Measurements from ENCODE around the gene NCKAP5.

NCKAP5 gene

GRCh38 chr2:133360882-133361281, 207.4 kb downstream of the NCKAP5 start:
- no peak for TF ChIP-seq CTCF (IDR thresholded peaks at IDR 0.05; ENCODE audit: low read depth, low read length, missing control alignments)
- no peak for DNase-seq (ENCODE audit: low read depth)
- in situ Hi-C loops (cut with HindIII; ENCODE audit: low sequenced_read_pairs) = no loop called here
- no peak overlapping the region for H3K4me3 ChIP-seq (ENCODE audit: low read depth, low read length)

GRCh38 chr2:133360190-133360589, 208.1 kb downstream of the NCKAP5 start:
- no peak overlapping the region for H3K4me3 ChIP-seq (ENCODE audit: low read depth, low read length)
- no peak for DNase-seq (ENCODE audit: low read depth)
- TF ChIP-seq CTCF (IDR thresholded peaks at IDR 0.05; ENCODE audit: low read depth, low read length, missing control alignments) = no peak
- in situ Hi-C loops (cut with HindIII; ENCODE audit: low sequenced_read_pairs) = no loop called here

GRCh38 chr2:133352719-133353118, 215.5 kb downstream of the NCKAP5 start:
- TF ChIP-seq CTCF (IDR thresholded peaks at IDR 0.05; ENCODE audit: low read depth, low read length, missing control alignments) = no peak
- no peak overlapping the region for H3K4me3 ChIP-seq (ENCODE audit: low read depth, low read length)
- DNase-seq (ENCODE audit: low read depth) = no peak
- in situ Hi-C loops (cut with HindIII; ENCODE audit: low sequenced_read_pairs) = no loop called here

GRCh38 chr2:133346654-133347053, 221.6 kb downstream of the NCKAP5 start:
- no peak for TF ChIP-seq CTCF (IDR thresholded peaks at IDR 0.05; ENCODE audit: low read depth, low read length, missing control alignments)
- DNase-seq (ENCODE audit: low read depth) = no peak
- in situ Hi-C loops (cut with HindIII; ENCODE audit: low sequenced_read_pairs) = no loop called here
- no peak overlapping the region for H3K4me3 ChIP-seq (ENCODE audit: low read depth, low read length)

GRCh38 chr2:133345638-133346037, 222.6 kb downstream of the NCKAP5 start:
- in situ Hi-C loops (cut with HindIII; ENCODE audit: low sequenced_read_pairs) = no loop called here
- TF ChIP-seq CTCF (IDR thresholded peaks at IDR 0.05; ENCODE audit: low read depth, low read length, missing control alignments) = no peak
- no peak for DNase-seq (ENCODE audit: low read depth)
- no peak overlapping the region for H3K4me3 ChIP-seq (ENCODE audit: low read depth, low read length)

GRCh38 chr2:133344849-133345248, 223.4 kb downstream of the NCKAP5 start:
- no peak for DNase-seq (ENCODE audit: low read depth)
- TF ChIP-seq CTCF (IDR thresholded peaks at IDR 0.05; ENCODE audit: low read depth, low read length, missing control alignments) = no peak
- in situ Hi-C loops (cut with HindIII; ENCODE audit: low sequenced_read_pairs) = no loop called here
- H3K4me3 ChIP-seq (ENCODE audit: low read depth, low read length) = no peak overlapping the region

GRCh38 chr2:133343018-133343352, 225.3 kb downstream of the NCKAP5 start:
- in situ Hi-C loops (cut with HindIII; ENCODE audit: low sequenced_read_pairs) = no loop called here
- no peak overlapping the region for H3K4me3 ChIP-seq (ENCODE audit: low read depth, low read length)
- no peak for TF ChIP-seq CTCF (IDR thresholded peaks at IDR 0.05; ENCODE audit: low read depth, low read length, missing control alignments)
- no peak for DNase-seq (ENCODE audit: low read depth)
